Gastroesophageal sphincter (tissue), 4 donors: ENCODE measurements around the gene CNTNAP2. TPM values are rescaled to one million over a fixed set of nuclear protein-coding genes. Genes with fewer than 3 reads are reported as not detected.
A peak's percentile ranks its signal among the peaks of the same experiment; 100 is the strongest.
"Not testable (repeated sequence)": the region's sequence is repeated elsewhere in the genome, so short reads cannot be mapped to it uniquely, and the experiment has no call there.

Experiments used
- ATAC-seq: fragments of 150-250 bp; one replicate; pipeline ENCODE4 v1.9.1; 2016; ENCODE audit warnings: mild to moderate bottlenecking, moderate library complexity
- H3K27ac ChIP-seq, 4 donors: fragments of 200-600 bp; sonication (generic) in 3 of 4; 1 replicate in 3 of 4; 2 replicates in 1 of 4; pipeline ENCODE4 v1.5.1; 2016 to 2019
- H3K27me3 ChIP-seq: fragments of 200-600 bp; sonication (generic); one replicate; pipeline ENCODE4 v1.5.1; 2019
- H3K36me3 ChIP-seq, 2 donors: fragments of 200-600 bp; sonication (generic); one replicate each; pipeline ENCODE4 v1.5.1; 2019; ENCODE audit warnings: control low read depth in 1 of 2
- H3K4me1 ChIP-seq, 3 donors: fragments of 200-600 bp; sonication (generic); 1 replicate in 2 of 3; 2 replicates in 1 of 3; pipeline ENCODE4 v1.5.1; 2016 to 2019; ENCODE audit warnings: control low read depth in 2 of 3
- H3K4me3 ChIP-seq, 2 donors: fragments of 200-600 bp; sonication (generic); one replicate each; pipeline ENCODE4 v1.5.1; 2019; ENCODE audit warnings: mild to moderate bottlenecking in 1 of 2, moderate library complexity in 1 of 2
- H3K9me3 ChIP-seq, 3 donors: fragments of 200-600 bp; sonication (generic); one replicate each; pipeline ENCODE4 v1.5.1; 2017 to 2019; ENCODE audit warnings: control low read depth in 2 of 3
- CTCF ChIP-seq, 4 experiments: fragments of 200-600 bp in 2 of 4; fragments of 450-650 bp in 2 of 4; sonication (generic) in 1 of 4; IDR thresholded peaks; one replicate each; pipeline ENCODE4 v1.5.1; 2017 to 2019; ENCODE audit warnings: antibody characterized with exemption in 4 of 4, mild to moderate bottlenecking in 2 of 4, moderate library complexity in 2 of 4
- EP300 ChIP-seq: sonication (generic); formaldehyde crosslinking; IDR thresholded peaks from one replicate; pipeline ENCODE4 v1.6.1; 2017; ENCODE audit warnings: antibody characterized with exemption, mild to moderate bottlenecking
- POLR2A ChIP-seq, 2 donors: fragments of 450-650 bp; IDR thresholded peaks; one replicate each; pipeline ENCODE4 v1.6.1; 2017; ENCODE audit warnings: antibody characterized with exemption in 2 of 2, mild to moderate bottlenecking in 2 of 2, moderate library complexity in 1 of 2
- POLR2AphosphoS5 ChIP-seq: sonication (generic); formaldehyde crosslinking; IDR thresholded peaks from one replicate; pipeline ENCODE4 v1.6.1; 2017; ENCODE audit warnings: antibody characterized with exemption
- WGBS, 2 donors: methylation state at CpG; one replicate each; pipeline ENCODE4 v1.1.5; 2018; ENCODE audit warnings: low coverage in 1 of 2; 5-methylcytosine and 5-hydroxymethylcytosine counted together
- total RNA-seq, 4 donors: library from RNA; depleted of rRNA; stranded (reverse); fragments of >200 nt; gene quantifications; one replicate each; pipeline ENCODE4 v1.1.0, GENCODE V29; 2016

CNTNAP2 gene
- total RNA-seq, 4 donors from 2014 or later, result 1.5 to 8.9 (median 3.2) TPM

- no peak overlapping the region for H3K4me3 ChIP-seq
- no peaks in the 10 kb centered on the region for H3K9me3 ChIP-seq
- WGBS, 2 donors, result 93 to 100% methylated on average over 2 of the region's 2 CpGs
- H3K27me3 ChIP-seq, result no peaks in the 10 kb centered on the region
- no peak for ATAC-seq
- no peaks in the 10 kb centered on the region for H3K36me3 ChIP-seq
- H3K4me1 ChIP-seq, result peaks cover 0 to 12% (median 0%) of the 10 kb centered on the region in 3 donors
- TF ChIP-seq POLR2A (IDR thresholded peaks at IDR 0.05) (no peak), EP300 (no peak), POLR2AphosphoS5 (no peak), CTCF (IDR thresholded peaks at IDR 0.05) (no peak)
- no peak overlapping the region for H3K27ac ChIP-seq
Measured at GRCh38 chr7:148296994-148297644, 2180.5 kb downstream of the CNTNAP2 start.

- not testable (repeated sequence) for ATAC-seq, H3K36me3 ChIP-seq, H3K27me3 ChIP-seq, H3K27ac ChIP-seq, H3K9me3 ChIP-seq, H3K4me3 ChIP-seq
- peaks cover 0 to 20% (median 0%) of the 10 kb centered on the region in 3 donors for H3K4me1 ChIP-seq
- WGBS, 2 donors, result 81 to 90% methylated on average over 2 to 3 of the region's 7 CpGs
Measured at GRCh38 chr7:148298768-148299167, 2182.2 kb downstream of the CNTNAP2 start.

GRCh38 chr7:148299350-148300276 is 2183.0 kb downstream of the CNTNAP2 start:
- Histone ChIP-seq H3K4me1 (peaks cover 0 to 29% (median 0%) of the 10 kb centered on the region in 3 donors), H3K27me3 (no peaks in the 10 kb centered on the region), H3K4me3 (no peak overlapping the region), H3K9me3 (no peaks in the 10 kb centered on the region), H3K27ac (no peak overlapping the region), H3K36me3 (no peaks in the 10 kb centered on the region)
- no peak for ATAC-seq
- TF ChIP-seq POLR2A (IDR thresholded peaks at IDR 0.05) (no peak), CTCF (IDR thresholded peaks at IDR 0.05) (no peak), EP300 (no peak), POLR2AphosphoS5 (no peak)
- 52 to 60% methylated on average over 6 to 10 of the region's 10 CpGs for WGBS, 2 donors

- H3K4me3 ChIP-seq, ATAC-seq, H3K27me3 ChIP-seq, H3K27ac ChIP-seq, H3K36me3 ChIP-seq, H3K9me3 ChIP-seq: not testable (repeated sequence)
- WGBS, 2 donors, result 79 to 97% methylated on average over 3 to 5 of the region's 6 CpGs
- peaks cover 0 to 21% (median 0%) of the 10 kb centered on the region in 3 donors for H3K4me1 ChIP-seq
Measured at GRCh38 chr7:148302436-148302835, 2185.8 kb downstream of the CNTNAP2 start.

- peak overlapping the region; percentile 38 to 48 (median 44) for H3K27ac ChIP-seq
- TF ChIP-seq EP300 (no peak), POLR2AphosphoS5 (peak; percentile 35)
- no peak overlapping the region for H3K4me3 ChIP-seq
- H3K27me3 ChIP-seq, result no peaks in the 10 kb centered on the region
- peak; percentile 76 for ATAC-seq
- no peaks in the 10 kb centered on the region for H3K36me3 ChIP-seq
- H3K9me3 ChIP-seq, result no peaks in the 10 kb centered on the region
- WGBS, 2 donors, result 7 to 16% methylated on average over 10 of the region's 11 CpGs
- H3K4me1 ChIP-seq, result peaks cover 0 to 21% (median 0%) of the 10 kb centered on the region in 3 donors
Measured at GRCh38 chr7:148303295-148304082, 2186.9 kb downstream of the CNTNAP2 start.

- no peaks in the 10 kb centered on the region for H3K9me3 ChIP-seq
- H3K4me1 ChIP-seq, result peaks cover 0 to 21% (median 0%) of the 10 kb centered on the region in 3 donors
- H3K4me3 ChIP-seq, result no peak overlapping the region
- TF ChIP-seq EP300 (no peak), POLR2A (IDR thresholded peaks at IDR 0.05) (no peak), POLR2AphosphoS5 (no peak), CTCF (IDR thresholded peaks at IDR 0.05) (no peak)
- no peaks in the 10 kb centered on the region for H3K27me3 ChIP-seq
- H3K36me3 ChIP-seq, result no peaks in the 10 kb centered on the region
- ATAC-seq, result no peak
- WGBS, 2 donors, result 9 to 21% methylated on average over 2 of the region's 2 CpGs
- peak overlapping the region in 3 of 4 donors; percentile 40 to 48 (median 47) for H3K27ac ChIP-seq
Measured at GRCh38 chr7:148304083-148304335, 2187.4 kb downstream of the CNTNAP2 start.
